Astrocyte (in vitro differentiated cells and primary cell): ENCODE measurements around the gene ZNF189.

Source experiments
- CTCF ChIP-seq: IDR thresholded peaks from 2 replicates; pipeline ENCODE4 v1.5.1; 2011; ENCODE audit warnings: low read depth, mild to moderate bottlenecking, inconsistent platforms, low read length, moderate library complexity; ENCODE audit not compliant: insufficient read depth
- EZH2 ChIP-seq: IDR thresholded peaks from 2 replicates; pipeline ENCODE4 v1.6.1; 2012; ENCODE audit warnings: mild to moderate bottlenecking, low read length, inconsistent platforms; ENCODE audit not compliant: insufficient read depth

DNA sequence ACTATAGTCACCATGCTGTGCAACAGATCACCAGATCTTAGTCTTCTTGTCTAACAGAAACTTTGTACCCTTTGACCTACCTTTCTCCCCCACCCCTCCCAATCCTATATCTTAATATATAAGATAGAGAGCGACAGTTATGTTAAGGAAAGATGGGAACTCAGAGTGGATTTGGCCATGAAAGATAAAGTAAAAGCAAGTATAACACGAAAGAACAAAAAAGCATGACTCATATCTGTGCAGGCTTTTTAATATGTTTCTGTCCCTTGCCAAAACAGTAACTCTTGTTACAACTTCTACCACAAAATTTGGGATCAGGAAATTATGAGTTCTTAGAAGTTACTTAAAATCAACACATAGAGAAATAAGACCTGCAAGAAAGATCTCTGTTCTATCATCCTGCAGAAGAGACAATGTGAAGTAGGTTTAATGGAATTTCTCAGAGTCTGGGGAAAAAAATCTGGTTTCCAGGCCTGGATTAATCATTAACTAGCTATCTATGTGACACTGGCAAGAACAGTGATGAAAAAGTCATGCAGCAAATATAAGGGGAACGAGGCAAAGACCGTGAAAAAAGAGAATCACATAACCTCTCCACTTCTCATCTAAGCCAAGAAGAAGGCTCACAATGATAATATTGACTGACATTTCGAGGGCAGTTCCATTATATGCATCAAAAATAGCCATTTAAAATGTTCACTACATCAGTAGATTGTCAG, 32.5 kb upstream of the ZNF189 start:
- TF ChIP-seq EZH2 (no peak), CTCF (no peak)
